HG03457 (cell line): ENCODE data around the gene DHX35.
A peak's percentile ranks its signal among the peaks of the same experiment; 100 is the strongest.

Experiments
- ATAC-seq: cut with Tn5 transposase; IDR thresholded peaks from one replicate; pipeline ENCODE4 v1.9.1; 2021; ENCODE audit warnings: moderate number of reproducible peaks; ENCODE audit not compliant: unreplicated experiment

DHX35 gene

GRCh38 chr20:38962044-38962927 is at the start of gene DHX35:
DHX35 (plus strand) TSS chr20:38962344; CDS start chr20:38962368, 24 bp downstream.
- ATAC-seq, result peak; percentile 84

GRCh38 chr20:38915355-38915754 is 46.8 kb upstream of the DHX35 start:
- no peak for ATAC-seq

GRCh38 chr20:38917657-38918056 is 44.5 kb upstream of the DHX35 start:
- no peak for ATAC-seq

- ATAC-seq, result no peak
These were observed 44.0 kb upstream of the DHX35 start for GRCh38 chr20:38918172-38918571.

GRCh38 chr20:38919683-38920082 is 42.5 kb upstream of the DHX35 start:
- no peak for ATAC-seq

GRCh38 chr20:38920411-38920810 is 41.7 kb upstream of the DHX35 start:
- ATAC-seq, result no peak

GRCh38 chr20:38920851-38921250 is 41.3 kb upstream of the DHX35 start:
- no peak for ATAC-seq

- ATAC-seq, result no peak
These were observed 37.4 kb upstream of the DHX35 start for GRCh38 chr20:38924718-38925117.

GRCh38 chr20:38926142-38926933 is 35.8 kb upstream of the DHX35 start, which contains the start of gene FAM83D:
FAM83D (plus strand) TSS chr20:38926417; CDS start chr20:38926443, 26 bp downstream.
- peak; percentile 87 for ATAC-seq

GRCh38 chr20:38926934-38927616 is 35.1 kb upstream of the DHX35 start:
- ATAC-seq, result peak; percentile 5

- ATAC-seq, result no peak
These were observed 34.1 kb upstream of the DHX35 start for GRCh38 chr20:38927902-38928578.

GRCh38 chr20:38930242-38930569 is 31.9 kb upstream of the DHX35 start:
- ATAC-seq, result no peak

GRCh38 chr20:38931984-38932383 is 30.2 kb upstream of the DHX35 start:
- no peak for ATAC-seq

GRCh38 chr20:38932457-38933120 is 29.6 kb upstream of the DHX35 start:
- no peak for ATAC-seq

GRCh38 chr20:38934530-38934929 is 27.6 kb upstream of the DHX35 start:
- ATAC-seq, result no peak

GRCh38 chr20:38935285-38935684 is 26.9 kb upstream of the DHX35 start:
- no peak for ATAC-seq

- no peak for ATAC-seq
These were observed 26.2 kb upstream of the DHX35 start for GRCh38 chr20:38935967-38936407.

GRCh38 chr20:38937000-38937399 is 25.1 kb upstream of the DHX35 start:
- ATAC-seq, result no peak

- no peak for ATAC-seq
These were observed 24.1 kb upstream of the DHX35 start for GRCh38 chr20:38937978-38938473.

- no peak for ATAC-seq
These were observed 22.5 kb upstream of the DHX35 start for GRCh38 chr20:38939686-38940085.
